Left lung (tissue), 10 donors: ENCODE data around the gene HDAC9. TPM values are rescaled to one million over a fixed set of nuclear protein-coding genes. Genes with fewer than 3 reads are reported as not detected.

Experiments used
- ATAC-seq: fragments of 200-7000 bp; cut with Tn5 transposase; one replicate; pipeline ENCODE4 v1.9.1; 2020; ENCODE audit warnings: moderate library complexity
- DNase-seq, 4 donors: peaks; one replicate each; pipeline ENCODE4 v3.0.0-alpha.2; 2013 to 2020
- H3K27ac ChIP-seq, 2 donors: fragments of 200-600 bp; sonication (generic) in 1 of 2; one replicate each; pipeline versions ENCODE4 v1.5.0 to v1.8.0; 2020 to 2021
- H3K27me3 ChIP-seq, 2 donors: fragments of 200-600 bp; sonication (generic) in 1 of 2; one replicate each; pipeline versions ENCODE4 v1.5.0 to v1.8.0; 2020 to 2021
- H3K36me3 ChIP-seq, 2 donors: fragments of 200-600 bp; sonication (generic) in 1 of 2; one replicate each; pipeline versions ENCODE4 v1.5.0 to v1.8.0; 2020 to 2021
- H3K4me1 ChIP-seq, 2 donors: fragments of 200-600 bp; one replicate each; pipeline ENCODE4 v1.8.0; 2021
- H3K4me3 ChIP-seq, 2 donors: fragments of 200-600 bp; sonication (generic) in 1 of 2; one replicate each; pipeline versions ENCODE4 v1.5.0 to v1.8.0; 2020 to 2021; ENCODE audit warnings: mild to moderate bottlenecking in 1 of 2
- H3K9me3 ChIP-seq, 2 donors: fragments of 200-600 bp; sonication (generic) in 1 of 2; one replicate each; pipeline versions ENCODE4 v1.5.0 to v1.8.0; 2020 to 2021
- intact Hi-C, 2 donors: fragments of 100-400 bp; cut with DNase I; formaldehyde crosslinking; loops; one replicate each; pipeline versions ENCODE4 v1.11.2 to v1.14.2; 2022
- polyA plus RNA-seq, 6 donors: library from polyadenylated mRNA; unstranded; fragments of 120-200 nt; gene quantifications; one replicate each; pipeline ENCODE4 v1.2.1, GENCODE V29; 2013; ENCODE audit not compliant: insufficient read length in 6 of 6
- total RNA-seq, 2 donors: library from RNA; stranded (reverse); fragmentation: NEBNext Ultra II Directional; extraction: Animal tissue kit (Norgen Biotek cat#: 25700); gene quantifications; one replicate each; pipeline ENCODE4 v1.2.1, GENCODE V29; 2021
- TF ChIP-seq, protein P1 (sequence below), 2 donors: fragments of 200-600 bp; sonication (generic) in 1 of 2; IDR thresholded peaks; one replicate each; pipeline versions ENCODE4 v1.5.0 to v1.8.0; 2021; ENCODE audit warnings: antibody characterized with exemption in 2 of 2
- donor health status: DM: no; HTN: yes; CAD: no.
- donor health status: DM: no; HTN: no; CAD: no.

Gene HDAC9
- total and polyA plus RNA-seq, 8 donors, result 6.7 to 13.2 (median 9.6) TPM

DNA sequence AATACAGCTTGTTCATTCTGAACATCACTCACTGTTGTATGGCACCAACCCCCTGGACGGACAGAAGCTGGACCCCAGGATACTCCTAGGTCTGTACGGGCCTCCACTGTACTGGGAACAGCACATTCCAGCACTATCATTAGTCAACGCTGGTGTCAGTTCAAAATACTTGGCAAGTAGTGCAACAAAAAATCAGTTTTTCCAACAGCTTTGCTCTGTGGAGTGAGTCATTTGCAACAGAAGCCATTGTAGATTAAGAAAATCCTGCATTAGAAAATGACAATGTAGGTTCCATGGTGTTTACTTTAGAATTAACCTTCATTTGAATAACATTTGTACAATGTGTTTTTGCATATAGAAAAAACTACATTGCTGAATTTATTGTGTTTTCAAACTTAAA is 266.6 kb downstream of the HDAC9 start:
- Histone ChIP-seq H3K27me3 (no peaks in the 10 kb centered on the region), H3K4me3 (no peak overlapping the region), H3K36me3 (no peaks in the 10 kb centered on the region), H3K27ac (no peak overlapping the region), H3K4me1 (no peaks in the 10 kb centered on the region), H3K9me3 (no peaks in the 10 kb centered on the region)
- DNase-seq (no peak), ATAC-seq (no peak)
- intact Hi-C loops, result no loop called here
- TF ChIP-seq, protein P1, sequence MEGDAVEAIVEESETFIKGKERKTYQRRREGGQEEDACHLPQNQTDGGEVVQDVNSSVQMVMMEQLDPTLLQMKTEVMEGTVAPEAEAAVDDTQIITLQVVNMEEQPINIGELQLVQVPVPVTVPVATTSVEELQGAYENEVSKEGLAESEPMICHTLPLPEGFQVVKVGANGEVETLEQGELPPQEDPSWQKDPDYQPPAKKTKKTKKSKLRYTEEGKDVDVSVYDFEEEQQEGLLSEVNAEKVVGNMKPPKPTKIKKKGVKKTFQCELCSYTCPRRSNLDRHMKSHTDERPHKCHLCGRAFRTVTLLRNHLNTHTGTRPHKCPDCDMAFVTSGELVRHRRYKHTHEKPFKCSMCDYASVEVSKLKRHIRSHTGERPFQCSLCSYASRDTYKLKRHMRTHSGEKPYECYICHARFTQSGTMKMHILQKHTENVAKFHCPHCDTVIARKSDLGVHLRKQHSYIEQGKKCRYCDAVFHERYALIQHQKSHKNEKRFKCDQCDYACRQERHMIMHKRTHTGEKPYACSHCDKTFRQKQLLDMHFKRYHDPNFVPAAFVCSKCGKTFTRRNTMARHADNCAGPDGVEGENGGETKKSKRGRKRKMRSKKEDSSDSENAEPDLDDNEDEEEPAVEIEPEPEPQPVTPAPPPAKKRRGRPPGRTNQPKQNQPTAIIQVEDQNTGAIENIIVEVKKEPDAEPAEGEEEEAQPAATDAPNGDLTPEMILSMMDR (IDR thresholded peaks at IDR 0.05), result no peak

DNA sequence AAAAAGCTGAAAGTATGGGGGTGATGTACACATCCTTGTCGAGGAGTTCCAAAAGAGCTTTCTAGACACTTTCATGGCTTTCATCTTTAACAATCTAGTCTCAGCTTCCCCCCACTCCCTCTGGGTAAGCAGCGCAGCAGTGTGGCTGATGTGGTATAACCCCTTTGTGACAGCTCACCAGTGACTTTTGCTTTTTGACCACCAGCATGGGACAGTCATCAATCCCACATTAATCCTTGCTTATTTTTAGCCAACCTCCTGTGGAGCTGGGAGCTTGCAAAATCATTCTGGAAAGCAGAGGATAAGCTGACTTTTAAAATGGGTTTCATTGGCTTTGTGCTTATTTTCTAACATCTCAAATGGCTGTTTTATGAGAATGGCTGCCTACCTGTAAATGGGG is 272.7 kb downstream of the HDAC9 start:
- intact Hi-C loops, result no loop called here
- Histone ChIP-seq H3K27ac (no peak overlapping the region), H3K4me1 (no peaks in the 10 kb centered on the region), H3K27me3 (no peaks in the 10 kb centered on the region), H3K36me3 (no peaks in the 10 kb centered on the region), H3K9me3 (no peaks in the 10 kb centered on the region), H3K4me3 (no peak overlapping the region)
- no peak for ATAC-seq
- TF ChIP-seq, protein P1 (IDR thresholded peaks at IDR 0.05), result no peak
- DNase-seq, result no peak

DNA sequence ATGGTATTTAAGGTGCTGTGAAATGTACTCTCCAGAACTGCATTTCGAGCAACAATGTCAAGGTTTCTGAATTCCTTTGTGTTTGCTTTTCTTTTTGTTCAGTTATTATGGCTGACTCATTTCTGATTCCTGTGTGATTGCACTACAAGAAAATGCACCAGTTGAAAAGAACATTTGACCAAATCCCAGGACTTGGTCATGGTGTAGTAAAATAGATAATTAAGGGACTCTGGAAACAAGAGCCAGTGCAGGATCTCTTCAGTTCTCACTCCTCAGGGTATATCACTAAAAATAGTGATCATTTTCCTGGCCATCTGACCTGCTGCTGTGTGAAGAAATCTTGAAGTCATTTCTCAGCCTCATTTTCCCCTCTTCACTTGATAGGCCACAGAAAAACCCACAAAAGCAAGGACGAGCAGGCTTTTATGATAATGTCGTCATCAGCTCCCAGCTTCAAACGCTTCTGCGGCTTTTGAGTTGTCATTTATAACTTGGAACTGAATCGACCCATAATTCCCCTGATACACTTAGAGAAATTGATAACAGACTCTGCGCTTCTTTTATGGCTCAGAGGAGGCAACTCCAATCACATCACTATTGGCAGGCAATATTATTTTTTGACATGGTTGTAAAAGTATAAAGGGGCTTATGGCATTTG is 274.7 kb downstream of the HDAC9 start:
- intact Hi-C loops, result no loop called here
- DNase-seq (no peak), ATAC-seq (no peak)
- H3K4me1 ChIP-seq, result no peaks in the 10 kb centered on the region
- H3K4me3 ChIP-seq, result no peak overlapping the region
- TF ChIP-seq, protein P1 (IDR thresholded peaks at IDR 0.05), result no peak
- no peaks in the 10 kb centered on the region for H3K27me3 ChIP-seq
- H3K27ac ChIP-seq, result no peak overlapping the region
- H3K9me3 ChIP-seq, result no peaks in the 10 kb centered on the region
- no peaks in the 10 kb centered on the region for H3K36me3 ChIP-seq

DNA sequence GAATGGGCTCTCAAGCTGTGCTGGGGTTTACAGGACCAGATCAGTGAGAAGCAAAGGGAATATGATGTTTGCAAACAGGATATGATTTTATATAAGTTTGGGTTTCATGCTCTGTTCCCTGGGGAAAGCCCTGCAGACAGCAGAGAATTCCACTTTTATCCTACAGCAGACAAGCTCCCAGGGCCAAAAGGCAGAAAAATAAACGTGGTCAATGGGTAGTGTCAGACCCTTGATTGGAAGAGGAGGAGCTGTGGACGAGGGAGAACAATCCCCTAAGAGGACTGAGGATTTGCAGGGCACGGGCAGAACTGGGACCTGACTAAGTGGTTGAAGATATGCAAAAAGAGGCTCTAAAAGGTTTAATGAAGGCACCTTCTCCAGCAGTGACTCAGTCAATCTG is 275.3 kb downstream of the HDAC9 start:
- no peaks in the 10 kb centered on the region for H3K4me1 ChIP-seq
- H3K27me3 ChIP-seq, result no peaks in the 10 kb centered on the region
- H3K9me3 ChIP-seq, result no peaks in the 10 kb centered on the region
- H3K36me3 ChIP-seq, result no peaks in the 10 kb centered on the region
- no peak overlapping the region for H3K4me3 ChIP-seq
- no peak for ATAC-seq
- no peak for DNase-seq
- intact Hi-C loops, result no loop called here
- no peak overlapping the region for H3K27ac ChIP-seq
- TF ChIP-seq, protein P1 (IDR thresholded peaks at IDR 0.05), result no peak

DNA sequence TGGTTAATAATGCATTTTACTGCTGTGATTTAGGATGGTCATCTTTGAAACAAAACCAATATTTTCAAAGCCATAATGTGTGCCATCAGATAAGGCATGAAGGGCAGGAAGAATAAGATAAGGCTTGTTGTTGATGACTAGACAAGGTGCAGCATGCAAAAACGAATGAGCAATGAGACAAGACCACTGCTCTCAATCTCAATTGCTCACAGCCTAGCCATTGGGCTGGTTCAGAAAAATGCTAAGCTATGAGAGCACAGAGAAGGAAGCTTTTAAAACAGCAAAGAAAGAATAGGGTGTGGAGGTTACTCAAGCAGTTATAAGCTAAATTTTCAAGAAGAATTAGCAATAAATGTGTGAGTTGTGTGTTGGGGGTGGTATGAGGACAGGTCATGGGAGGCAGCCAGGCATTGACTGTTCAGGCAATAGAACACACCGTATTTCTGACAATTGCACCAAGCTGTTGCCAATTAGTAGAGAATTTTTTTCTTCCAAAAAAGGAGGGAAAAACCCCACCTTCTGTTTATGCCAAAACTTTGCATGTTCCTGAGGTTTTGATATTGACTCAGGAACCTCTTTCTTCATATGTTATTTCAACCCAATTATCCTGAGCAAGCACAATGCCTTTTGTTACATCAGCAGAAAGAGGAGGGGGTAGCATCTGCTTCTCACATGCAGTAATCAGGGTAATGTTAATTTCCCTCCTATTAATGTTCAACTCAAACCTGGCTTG is 276.5 kb downstream of the HDAC9 start:
- no peaks in the 10 kb centered on the region for H3K27me3 ChIP-seq
- H3K9me3 ChIP-seq, result no peaks in the 10 kb centered on the region
- no peak overlapping the region for H3K27ac ChIP-seq
- H3K4me1 ChIP-seq, result no peaks in the 10 kb centered on the region
- no peak for ATAC-seq
- no peak overlapping the region for H3K4me3 ChIP-seq
- intact Hi-C loops, result no loop called here
- TF ChIP-seq, protein P1 (IDR thresholded peaks at IDR 0.05), result no peak
- H3K36me3 ChIP-seq, result no peaks in the 10 kb centered on the region
- DNase-seq, result no peak
